ENCODE results near the gene ANGPTL4.

GRCh38 chr19:8421484-8422461 is 57.8 kb downstream of the ANGPTL4 start:
- TF ChIP-seq CTCF (IDR thresholded peaks at IDR 0.05) (no peak), POLR2AphosphoS5 (IDR thresholded peaks at IDR 0.05) (no peak)

Measured in gastroesophageal sphincter (tissue), 3 donors.